ENCODE data around the gene DPYSL5.
A peak's percentile ranks its signal among the peaks of the same experiment; 100 is the strongest.

DPYSL5 gene

GRCh38 chr2:26838121-26838906, 9.6 kb upstream of the DPYSL5 start:
- no peaks in the 10 kb centered on the region for H3K9me3 ChIP-seq (ENCODE audit: insufficient read depth, low read depth, low read length)
- no peak overlapping the region for H3K4me2 ChIP-seq (ENCODE audit: low read length)
- no peak overlapping the region for H4K91ac ChIP-seq (ENCODE audit: low read depth, low read length)
- no peak overlapping the region for H2BK120ac ChIP-seq (ENCODE audit: insufficient read depth, low read length, poor library complexity)
- H3K23ac ChIP-seq (ENCODE audit: low read length) = no peak overlapping the region
- no peak overlapping the region for H2AK5ac ChIP-seq (ENCODE audit: low read length)
- no peak overlapping the region for H3K14ac ChIP-seq (ENCODE audit: low read length)
- no peaks in the 10 kb centered on the region for H3K27me3 ChIP-seq (ENCODE audit: insufficient read depth, low read length)
- no peak overlapping the region for H3K4ac ChIP-seq (ENCODE audit: low read depth, low read length)
- WGBS (ENCODE audit: extremely low coverage, insufficient coverage, insufficient read length) = no CpG with 5 or more reads among the region's 6 CpGs
- no peak overlapping the region for H3K4me3 ChIP-seq (ENCODE audit: low read depth, low read length)
- peak in 1 of 2 donors; percentile 46 for DNase-seq
- no peak overlapping the region for H2AFZ ChIP-seq (ENCODE audit: insufficient read depth, low read length, poor library complexity)
- no peak overlapping the region for H3K18ac ChIP-seq (ENCODE audit: low read length)
- H3K36me3 ChIP-seq (ENCODE audit: control insufficient read depth in 1 of 2, insufficient read depth in 2 of 2, low read length in 2 of 2) = no peaks in the 10 kb centered on the region
- H3K79me2 ChIP-seq (ENCODE audit: control insufficient read depth, insufficient read depth, low read length, poor library complexity) = no peaks in the 10 kb centered on the region
- no peak overlapping the region for H4K12ac ChIP-seq (ENCODE audit: low read depth, low read length)
- no peaks in the 10 kb centered on the region for H3K4me1 ChIP-seq (ENCODE audit: control insufficient read depth in 1 of 2, insufficient read depth in 2 of 2, low read length in 2 of 2)
- H3K9ac ChIP-seq (ENCODE audit: low read length) = no peak overlapping the region
- no peak overlapping the region for H3K27ac ChIP-seq (ENCODE audit: low read depth, low read length)
- no peaks in the 10 kb centered on the region for H3K79me1 ChIP-seq (ENCODE audit: low read length)
- no peak overlapping the region for H2BK5ac ChIP-seq (ENCODE audit: low read depth, low read length, poor library complexity)
- no peak overlapping the region for H2BK12ac ChIP-seq (ENCODE audit: low read length)
- no peak overlapping the region for H4K8ac ChIP-seq (ENCODE audit: low read depth, low read length)

DNA sequence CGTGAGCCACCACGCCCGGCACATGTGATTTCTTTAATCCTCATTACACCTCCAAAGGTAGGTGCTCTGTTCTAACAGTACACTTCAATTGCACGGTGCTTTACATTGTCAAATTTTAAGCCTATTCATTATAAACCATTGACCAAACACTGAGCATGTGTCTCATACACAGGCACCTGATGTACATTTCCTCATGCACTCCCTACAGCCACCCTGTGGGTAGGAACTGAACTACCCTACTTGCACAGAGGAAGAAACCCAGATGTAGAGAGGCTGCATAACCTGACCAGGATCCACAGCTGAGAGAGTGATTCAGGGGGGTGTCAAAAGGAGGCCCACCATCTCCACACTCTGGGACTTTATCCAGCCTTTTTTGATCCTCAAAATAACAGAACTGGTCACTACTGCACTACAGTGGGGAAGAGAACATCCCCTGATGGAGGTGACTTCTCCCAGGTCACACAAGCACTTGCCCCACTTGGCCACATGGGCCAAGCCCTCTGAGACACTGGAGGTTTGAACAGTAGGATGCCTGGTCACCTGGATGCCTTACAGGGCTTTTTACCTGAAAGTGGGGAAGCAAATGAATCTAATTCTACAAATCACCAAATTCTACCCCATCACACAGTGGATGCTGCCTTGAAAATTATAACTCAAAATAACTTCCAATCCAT, 6.9 kb upstream of the DPYSL5 start:
- no peaks in the 10 kb centered on the region for H3K4me1 ChIP-seq (ENCODE audit: control insufficient read depth in 1 of 2, insufficient read depth in 2 of 2, low read length in 2 of 2)
- H2BK5ac ChIP-seq (ENCODE audit: low read depth, low read length, poor library complexity) = no peak overlapping the region
- no CpG with 5 or more reads among the region's 4 CpGs for WGBS (ENCODE audit: extremely low coverage, insufficient coverage, insufficient read length)
- no peaks in the 10 kb centered on the region for H3K36me3 ChIP-seq (ENCODE audit: control insufficient read depth in 1 of 2, insufficient read depth in 2 of 2, low read length in 2 of 2)
- H3K18ac ChIP-seq (ENCODE audit: low read length) = no peak overlapping the region
- peaks cover 2% of the 10 kb centered on the region for H3K9me3 ChIP-seq (ENCODE audit: insufficient read depth, low read depth, low read length)
- no peak for DNase-seq
- no peak overlapping the region for H3K4ac ChIP-seq (ENCODE audit: low read depth, low read length)
- H3K79me1 ChIP-seq (ENCODE audit: low read length) = no peaks in the 10 kb centered on the region
- no peak overlapping the region for H3K9ac ChIP-seq (ENCODE audit: low read length)
- no peak overlapping the region for H3K4me3 ChIP-seq (ENCODE audit: low read depth, low read length)
- H2BK120ac ChIP-seq (ENCODE audit: insufficient read depth, low read length, poor library complexity) = no peak overlapping the region
- H4K91ac ChIP-seq (ENCODE audit: low read depth, low read length) = no peak overlapping the region
- no peak overlapping the region for H4K8ac ChIP-seq (ENCODE audit: low read depth, low read length)
- no peak overlapping the region for H4K12ac ChIP-seq (ENCODE audit: low read depth, low read length)
- no peaks in the 10 kb centered on the region for H3K27me3 ChIP-seq (ENCODE audit: insufficient read depth, low read length)
- H3K14ac ChIP-seq (ENCODE audit: low read length) = no peak overlapping the region
- H3K27ac ChIP-seq (ENCODE audit: low read depth, low read length) = no peak overlapping the region
- H3K79me2 ChIP-seq (ENCODE audit: control insufficient read depth, insufficient read depth, low read length, poor library complexity) = no peaks in the 10 kb centered on the region
- H2AK5ac ChIP-seq (ENCODE audit: low read length) = no peak overlapping the region
- no peak overlapping the region for H3K4me2 ChIP-seq (ENCODE audit: low read length)
- no peak overlapping the region for H3K23ac ChIP-seq (ENCODE audit: low read length)
- H2BK12ac ChIP-seq (ENCODE audit: low read length) = no peak overlapping the region
- no peak overlapping the region for H2AFZ ChIP-seq (ENCODE audit: insufficient read depth, low read length, poor library complexity)

- Histone ChIP-seq H4K91ac (ENCODE audit: low read depth, low read length) (no peak overlapping the region), H2AK5ac (ENCODE audit: low read length) (no peak overlapping the region), H3K79me2 (ENCODE audit: control insufficient read depth, insufficient read depth, low read length, poor library complexity) (no peaks in the 10 kb centered on the region), H4K12ac (ENCODE audit: low read depth, low read length) (no peak overlapping the region), H2BK12ac (ENCODE audit: low read length) (no peak overlapping the region), H3K27ac (ENCODE audit: low read depth, low read length) (no peak overlapping the region), H2BK5ac (ENCODE audit: low read depth, low read length, poor library complexity) (no peak overlapping the region), H3K36me3 (ENCODE audit: control insufficient read depth in 1 of 2, insufficient read depth in 2 of 2, low read length in 2 of 2) (no peaks in the 10 kb centered on the region), H3K27me3 (ENCODE audit: insufficient read depth, low read length) (peaks cover 15% of the 10 kb centered on the region), H3K9ac (ENCODE audit: low read length) (no peak overlapping the region), H3K14ac (ENCODE audit: low read length) (no peak overlapping the region), H3K4me2 (ENCODE audit: low read length) (no peak overlapping the region), H3K79me1 (ENCODE audit: low read length) (no peaks in the 10 kb centered on the region), H2BK120ac (ENCODE audit: insufficient read depth, low read length, poor library complexity) (no peak overlapping the region), H3K9me3 (ENCODE audit: insufficient read depth, low read depth, low read length) (peaks cover 2% of the 10 kb centered on the region), H3K18ac (ENCODE audit: low read length) (no peak overlapping the region), H3K4ac (ENCODE audit: low read depth, low read length) (no peak overlapping the region), H3K23ac (ENCODE audit: low read length) (no peak overlapping the region), H3K4me1 (ENCODE audit: control insufficient read depth in 1 of 2, insufficient read depth in 2 of 2, low read length in 2 of 2) (peaks cover 3 to 6% of the 10 kb centered on the region in 2 experiments), H2AFZ (ENCODE audit: insufficient read depth, low read length, poor library complexity) (no peak overlapping the region), H4K8ac (ENCODE audit: low read depth, low read length) (no peak overlapping the region), H3K4me3 (ENCODE audit: low read depth, low read length) (no peak overlapping the region)
- no peak for DNase-seq
- WGBS (ENCODE audit: extremely low coverage, insufficient coverage, insufficient read length) = no CpG with 5 or more reads among the region's 4 CpGs
Measured at GRCh38 chr2:26843041-26843440, 4.9 kb upstream of the DPYSL5 start.

- no peak overlapping the region for H2BK12ac ChIP-seq (ENCODE audit: low read length)
- H3K4ac ChIP-seq (ENCODE audit: low read depth, low read length) = no peak overlapping the region
- no peak overlapping the region for H3K18ac ChIP-seq (ENCODE audit: low read length)
- H3K79me2 ChIP-seq (ENCODE audit: control insufficient read depth, insufficient read depth, low read length, poor library complexity) = no peaks in the 10 kb centered on the region
- DNase-seq = no peak
- H3K4me3 ChIP-seq (ENCODE audit: low read depth, low read length) = no peak overlapping the region
- H4K8ac ChIP-seq (ENCODE audit: low read depth, low read length) = no peak overlapping the region
- H3K4me1 ChIP-seq (ENCODE audit: control insufficient read depth in 1 of 2, insufficient read depth in 2 of 2, low read length in 2 of 2) = peaks cover 5 to 13% of the 10 kb centered on the region in 2 experiments
- no peak overlapping the region for H3K14ac ChIP-seq (ENCODE audit: low read length)
- no peak overlapping the region for H3K27ac ChIP-seq (ENCODE audit: low read depth, low read length)
- no peak overlapping the region for H2BK120ac ChIP-seq (ENCODE audit: insufficient read depth, low read length, poor library complexity)
- no peaks in the 10 kb centered on the region for H3K79me1 ChIP-seq (ENCODE audit: low read length)
- peaks cover 35% of the 10 kb centered on the region for H3K27me3 ChIP-seq (ENCODE audit: insufficient read depth, low read length)
- peak overlapping the region; percentile 53 for H3K9ac ChIP-seq (ENCODE audit: low read length)
- H2BK5ac ChIP-seq (ENCODE audit: low read depth, low read length, poor library complexity) = no peak overlapping the region
- H3K23ac ChIP-seq (ENCODE audit: low read length) = no peak overlapping the region
- H3K4me2 ChIP-seq (ENCODE audit: low read length) = no peak overlapping the region
- no peak overlapping the region for H2AFZ ChIP-seq (ENCODE audit: insufficient read depth, low read length, poor library complexity)
- no peak overlapping the region for H2AK5ac ChIP-seq (ENCODE audit: low read length)
- peaks cover 8% of the 10 kb centered on the region for H3K9me3 ChIP-seq (ENCODE audit: insufficient read depth, low read depth, low read length)
- no peak overlapping the region for H4K91ac ChIP-seq (ENCODE audit: low read depth, low read length)
- H4K12ac ChIP-seq (ENCODE audit: low read depth, low read length) = no peak overlapping the region
- no peaks in the 10 kb centered on the region for H3K36me3 ChIP-seq (ENCODE audit: control insufficient read depth in 1 of 2, insufficient read depth in 2 of 2, low read length in 2 of 2)
- WGBS (ENCODE audit: extremely low coverage, insufficient coverage, insufficient read length) = no CpG with 5 or more reads among the region's 8 CpGs
Measured at GRCh38 chr2:26845021-26845420, 2.9 kb upstream of the DPYSL5 start.

Data from trophoblast cell (in vitro differentiated cells and primary cell).